Gastroesophageal sphincter (tissue), 4 donors: ENCODE measurements around the gene RPL3. TPM values are rescaled to one million over a fixed set of nuclear protein-coding genes. Genes with fewer than 3 reads are reported as not detected.

Experiments
- ATAC-seq: fragments of 150-250 bp; one replicate; pipeline ENCODE4 v1.9.1; 2016; ENCODE audit warnings: mild to moderate bottlenecking, moderate library complexity
- H3K27ac ChIP-seq, 4 donors: fragments of 200-600 bp; sonication (generic) in 3 of 4; 1 replicate in 3 of 4; 2 replicates in 1 of 4; pipeline ENCODE4 v1.5.1; 2016 to 2019
- H3K27me3 ChIP-seq: fragments of 200-600 bp; sonication (generic); one replicate; pipeline ENCODE4 v1.5.1; 2019
- H3K36me3 ChIP-seq, 2 donors: fragments of 200-600 bp; sonication (generic); one replicate each; pipeline ENCODE4 v1.5.1; 2019; ENCODE audit warnings: control low read depth in 1 of 2
- H3K4me1 ChIP-seq, 3 donors: fragments of 200-600 bp; sonication (generic); 1 replicate in 2 of 3; 2 replicates in 1 of 3; pipeline ENCODE4 v1.5.1; 2016 to 2019; ENCODE audit warnings: control low read depth in 2 of 3
- H3K4me3 ChIP-seq, 2 donors: fragments of 200-600 bp; sonication (generic); one replicate each; pipeline ENCODE4 v1.5.1; 2019; ENCODE audit warnings: mild to moderate bottlenecking in 1 of 2, moderate library complexity in 1 of 2
- H3K9me3 ChIP-seq, 3 donors: fragments of 200-600 bp; sonication (generic); one replicate each; pipeline ENCODE4 v1.5.1; 2017 to 2019; ENCODE audit warnings: control low read depth in 2 of 3
- EP300 ChIP-seq: sonication (generic); formaldehyde crosslinking; IDR thresholded peaks from one replicate; pipeline ENCODE4 v1.6.1; 2017; ENCODE audit warnings: antibody characterized with exemption, mild to moderate bottlenecking
- POLR2A ChIP-seq, 2 donors: fragments of 450-650 bp; IDR thresholded peaks; one replicate each; pipeline ENCODE4 v1.6.1; 2017; ENCODE audit warnings: antibody characterized with exemption in 2 of 2, mild to moderate bottlenecking in 2 of 2, moderate library complexity in 1 of 2
- POLR2AphosphoS5 ChIP-seq: sonication (generic); formaldehyde crosslinking; IDR thresholded peaks from one replicate; pipeline ENCODE4 v1.6.1; 2017; ENCODE audit warnings: antibody characterized with exemption
- WGBS, 2 donors: methylation state at CpG; one replicate each; pipeline ENCODE4 v1.1.5; 2018; ENCODE audit warnings: low coverage in 1 of 2; 5-methylcytosine and 5-hydroxymethylcytosine counted together
- total RNA-seq, 4 donors: library from RNA; depleted of rRNA; stranded (reverse); fragments of >200 nt; gene quantifications; one replicate each; pipeline ENCODE4 v1.1.0, GENCODE V29; 2016
- TF ChIP-seq, protein P1 (sequence below), 4 experiments: fragments of 200-600 bp in 2 of 4; fragments of 450-650 bp in 2 of 4; sonication (generic) in 1 of 4; IDR thresholded peaks; one replicate each; pipeline ENCODE4 v1.5.1; 2017 to 2019; ENCODE audit warnings: antibody characterized with exemption in 4 of 4, mild to moderate bottlenecking in 2 of 4, moderate library complexity in 2 of 4

Gene RPL3
- total RNA-seq, 4 donors from 2014 or later, result 1,539 to 2,425 (median 1,793) TPM

DNA sequence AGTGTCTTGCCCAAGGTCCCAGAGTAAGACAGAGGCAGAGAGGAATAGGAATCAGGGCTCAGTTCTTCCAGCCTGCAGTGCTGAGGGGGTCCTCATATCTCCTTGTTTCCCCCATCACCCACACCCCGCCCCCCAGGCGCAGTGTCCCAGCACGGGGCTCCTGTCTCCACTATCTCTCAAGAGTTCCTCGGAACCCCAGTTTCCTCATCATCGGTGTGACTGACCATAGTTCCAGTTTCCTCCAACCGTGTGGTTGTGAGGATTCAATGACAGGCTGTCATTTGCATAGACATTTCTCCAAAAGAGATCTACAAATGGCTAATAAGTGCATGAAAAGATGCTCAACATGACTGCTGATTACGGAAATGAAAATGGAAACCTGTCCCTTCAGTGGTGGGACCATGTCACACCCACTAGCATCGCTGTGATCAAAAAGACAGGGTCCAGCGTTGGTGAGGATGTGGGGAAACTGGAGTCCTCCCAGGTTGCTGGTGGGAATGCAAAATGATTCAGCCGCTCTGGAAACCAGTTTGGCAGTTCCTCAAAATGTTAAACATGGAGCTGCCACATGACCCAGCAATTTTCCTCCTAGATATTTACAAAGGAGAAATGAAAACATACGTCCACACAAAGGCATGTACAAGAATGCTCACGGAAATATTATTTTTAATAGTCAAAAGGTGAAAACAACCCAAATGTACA lies 42.8 kb downstream of the RPL3 start:
- ATAC-seq, result no peak
- no peaks in the 10 kb centered on the region for H3K36me3 ChIP-seq
- 85 to 86% methylated on average over 9 to 11 of the region's 12 CpGs for WGBS, 2 donors

DNA sequence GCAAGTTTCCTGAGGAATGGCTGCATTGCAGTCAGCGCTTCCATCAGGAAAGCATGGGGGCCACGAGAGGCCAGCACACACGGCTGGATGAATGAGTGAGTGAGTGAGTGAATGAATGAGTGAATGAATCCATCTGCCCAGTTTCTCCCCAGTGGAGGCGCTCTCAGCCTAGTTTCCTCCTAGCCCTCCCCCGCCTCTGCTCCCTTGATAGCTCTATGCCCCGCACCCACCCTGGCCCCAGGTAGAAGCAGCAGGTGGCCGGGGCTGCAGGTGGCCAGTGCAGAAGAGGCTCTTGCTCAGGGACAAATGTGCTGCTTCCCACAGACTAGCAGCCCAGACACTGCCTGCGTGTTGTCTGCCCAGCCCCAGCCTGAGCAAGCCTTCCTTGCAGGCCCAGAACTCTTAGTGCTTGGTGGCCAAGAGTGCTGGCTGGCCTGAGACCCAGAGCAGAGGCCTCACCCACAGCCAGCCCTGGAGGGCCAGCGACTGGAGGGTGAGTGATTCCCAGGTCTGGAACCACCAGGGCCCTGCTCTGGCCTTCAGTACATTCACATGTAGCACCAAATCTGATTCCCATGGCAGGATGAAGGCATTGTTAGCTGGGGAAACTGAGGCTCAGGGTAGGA lies 43.5 kb downstream of the RPL3 start:
- no peak for ATAC-seq
- peaks cover 0 to 6% (median 0%) of the 10 kb centered on the region in 3 donors for H3K9me3 ChIP-seq
- no peak overlapping the region for H3K27ac ChIP-seq
- 61 to 76% methylated on average over 2 to 3 of the region's 9 CpGs for WGBS, 2 donors
- H3K36me3 ChIP-seq, result no peaks in the 10 kb centered on the region
- no peak for TF ChIP-seq EP300
- TF ChIP-seq, protein P1, sequence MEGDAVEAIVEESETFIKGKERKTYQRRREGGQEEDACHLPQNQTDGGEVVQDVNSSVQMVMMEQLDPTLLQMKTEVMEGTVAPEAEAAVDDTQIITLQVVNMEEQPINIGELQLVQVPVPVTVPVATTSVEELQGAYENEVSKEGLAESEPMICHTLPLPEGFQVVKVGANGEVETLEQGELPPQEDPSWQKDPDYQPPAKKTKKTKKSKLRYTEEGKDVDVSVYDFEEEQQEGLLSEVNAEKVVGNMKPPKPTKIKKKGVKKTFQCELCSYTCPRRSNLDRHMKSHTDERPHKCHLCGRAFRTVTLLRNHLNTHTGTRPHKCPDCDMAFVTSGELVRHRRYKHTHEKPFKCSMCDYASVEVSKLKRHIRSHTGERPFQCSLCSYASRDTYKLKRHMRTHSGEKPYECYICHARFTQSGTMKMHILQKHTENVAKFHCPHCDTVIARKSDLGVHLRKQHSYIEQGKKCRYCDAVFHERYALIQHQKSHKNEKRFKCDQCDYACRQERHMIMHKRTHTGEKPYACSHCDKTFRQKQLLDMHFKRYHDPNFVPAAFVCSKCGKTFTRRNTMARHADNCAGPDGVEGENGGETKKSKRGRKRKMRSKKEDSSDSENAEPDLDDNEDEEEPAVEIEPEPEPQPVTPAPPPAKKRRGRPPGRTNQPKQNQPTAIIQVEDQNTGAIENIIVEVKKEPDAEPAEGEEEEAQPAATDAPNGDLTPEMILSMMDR (IDR thresholded peaks at IDR 0.05), result no peak
- TF ChIP-seq POLR2AphosphoS5, result no peak
- no peak for TF ChIP-seq POLR2A (IDR thresholded peaks at IDR 0.05)
- H3K4me1 ChIP-seq, result no peaks in the 10 kb centered on the region
- H3K27me3 ChIP-seq, result peaks cover 9% of the 10 kb centered on the region
- no peak overlapping the region for H3K4me3 ChIP-seq

More for the DNA sequence above, 42.8 kb downstream of the RPL3 start:
- Histone ChIP-seq H3K4me1 (no peaks in the 10 kb centered on the region), H3K27me3 (peaks cover 9% of the 10 kb centered on the region), H3K27ac (no peak overlapping the region), H3K9me3 (peaks cover 0 to 6% (median 0%) of the 10 kb centered on the region in 3 donors), H3K4me3 (no peak overlapping the region)
- TF ChIP-seq POLR2AphosphoS5 (no peak), POLR2A (IDR thresholded peaks at IDR 0.05) (no peak), EP300 (no peak)
- TF ChIP-seq, protein P1 (IDR thresholded peaks at IDR 0.05), result no peak

DNA sequence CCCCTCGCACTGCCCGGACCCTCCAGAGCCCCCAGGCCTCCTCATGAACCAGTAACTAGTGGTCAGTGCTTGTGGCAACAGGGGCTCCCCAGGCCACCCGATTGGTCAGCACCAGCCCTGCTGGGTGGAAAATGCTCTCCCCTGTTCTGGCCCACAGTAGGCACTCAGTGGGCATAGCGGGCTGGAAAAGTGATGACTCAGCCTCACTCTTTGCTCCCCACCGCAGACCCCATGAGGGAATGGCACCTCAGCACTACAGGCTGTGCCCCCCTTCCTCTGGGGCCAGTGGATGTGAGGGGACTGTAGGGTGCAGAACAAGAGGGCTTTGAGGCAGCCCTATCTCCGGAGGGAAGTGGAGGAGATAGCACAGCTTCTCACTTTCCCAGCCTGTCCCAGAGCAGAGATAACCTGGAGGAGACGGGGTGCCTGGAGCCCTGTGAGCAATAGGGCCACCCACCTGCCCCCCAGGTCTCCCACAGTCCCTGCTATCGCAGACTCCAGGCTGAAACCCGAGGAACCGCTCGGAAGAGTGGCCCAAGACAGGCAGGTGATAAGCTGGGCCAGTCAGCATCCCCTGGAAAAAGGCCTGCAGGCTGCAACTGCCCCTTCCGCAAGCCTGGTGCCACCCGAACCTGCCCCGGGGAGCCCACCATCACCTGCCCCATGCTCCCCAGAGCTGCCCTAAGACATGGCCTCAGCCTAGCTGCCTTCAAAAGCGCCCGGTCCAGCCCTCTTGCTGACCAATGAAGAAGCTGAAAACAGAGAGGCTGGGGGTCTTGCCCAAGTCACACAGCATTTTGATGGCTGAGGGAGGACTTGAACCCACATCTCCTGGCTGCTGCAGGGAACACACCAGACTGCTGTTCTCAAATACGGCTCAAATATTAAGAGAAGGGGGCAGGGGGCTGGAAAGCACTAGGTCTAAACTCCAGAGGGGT lies 45.2 kb downstream of the RPL3 start:
- Histone ChIP-seq H3K4me1 (no peaks in the 10 kb centered on the region), H3K4me3 (no peak overlapping the region), H3K27me3 (peaks cover 9% of the 10 kb centered on the region), H3K36me3 (no peaks in the 10 kb centered on the region), H3K27ac (no peak overlapping the region), H3K9me3 (peaks cover 0 to 6% (median 0%) of the 10 kb centered on the region in 3 donors)
- WGBS, 2 donors, result 87% methylated on average over 3 of the region's 17 CpGs; no CpG with 5 or more reads in 1 of the 2 donors
- no peak for ATAC-seq
- no peak for TF ChIP-seq POLR2AphosphoS5
- no peak for TF ChIP-seq EP300
- no peak for TF ChIP-seq POLR2A (IDR thresholded peaks at IDR 0.05)
- TF ChIP-seq, protein P1 (IDR thresholded peaks at IDR 0.05), result no peak

DNA sequence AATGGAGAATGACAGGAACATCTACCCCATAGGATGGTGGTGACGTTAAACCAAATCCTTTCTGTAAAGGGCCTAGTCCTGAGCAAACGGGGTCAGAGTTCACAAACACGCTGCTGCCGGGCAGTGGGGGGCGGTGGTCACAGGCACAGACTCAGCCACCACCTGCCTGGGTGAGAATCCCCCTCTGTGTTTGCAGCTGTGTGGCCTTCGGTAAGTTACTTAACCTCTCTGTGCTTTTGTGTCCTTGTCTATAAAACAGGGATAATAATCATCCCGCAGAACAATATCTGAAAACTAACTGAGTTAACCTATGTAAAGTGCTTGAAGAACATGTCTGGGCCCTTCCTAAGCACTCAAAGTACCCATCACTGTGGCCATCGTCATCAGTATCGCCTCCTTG lies 48.6 kb downstream of the RPL3 start:
- WGBS, 2 donors, result 90 to 100% methylated on average over 4 to 8 of the region's 9 CpGs
- no peaks in the 10 kb centered on the region for H3K27me3 ChIP-seq
- H3K36me3 ChIP-seq, result no peaks in the 10 kb centered on the region
- no peak for ATAC-seq
- no peaks in the 10 kb centered on the region for H3K9me3 ChIP-seq
- TF ChIP-seq, protein P1 (IDR thresholded peaks at IDR 0.05), result no peak
- TF ChIP-seq POLR2AphosphoS5 (no peak), POLR2A (IDR thresholded peaks at IDR 0.05) (no peak), EP300 (no peak)
- no peak overlapping the region for H3K27ac ChIP-seq
- H3K4me1 ChIP-seq, result no peaks in the 10 kb centered on the region
- no peak overlapping the region for H3K4me3 ChIP-seq
